Effector memory CD8-positive, alpha-beta T cell (primary cell): ENCODE measurements around the gene IGFL3.

Experiments used
- ATAC-seq: fragments of 150-1000 bp; cut with Tn5 transposase; replicated peaks from 2 replicates; pipeline ENCODE4 v1.10.0; 2021; ENCODE audit warnings: mild to moderate bottlenecking, moderate library complexity
- DNase-seq, 3 experiments: peaks; one replicate each; pipeline ENCODE4 v3.0.0; 2021
- H3K27ac Mint-ChIP-seq, 2 donors: one replicate each; pipeline ENCODE4 v1.8.0; 2022; ENCODE audit warnings: mild to moderate bottlenecking in 2 of 2, mixed read lengths in 2 of 2, moderate library complexity in 2 of 2
- H3K27me3 Mint-ChIP-seq, 2 donors: one replicate each; pipeline ENCODE4 v1.8.0; 2022; ENCODE audit warnings: mixed read lengths in 2 of 2
- H3K36me3 Mint-ChIP-seq: one replicate; pipeline ENCODE4 v1.8.0; 2022; ENCODE audit warnings: mild to moderate bottlenecking, moderate library complexity, mixed read lengths; ENCODE audit not compliant: insufficient read depth
- H3K4me1 Mint-ChIP-seq, 2 donors: one replicate each; pipeline ENCODE4 v1.8.0; 2022; ENCODE audit warnings: low read depth in 2 of 2, mixed read lengths in 2 of 2
- H3K4me3 Mint-ChIP-seq, 2 donors: one replicate each; pipeline ENCODE4 v1.8.0; 2022; ENCODE audit warnings: mild to moderate bottlenecking in 2 of 2, mixed read lengths in 2 of 2, moderate library complexity in 2 of 2
- H3K9me3 Mint-ChIP-seq, 2 donors: one replicate each; pipeline ENCODE4 v1.8.0; 2022; ENCODE audit warnings: mixed read lengths in 2 of 2

IGFL3 gene

DNA sequence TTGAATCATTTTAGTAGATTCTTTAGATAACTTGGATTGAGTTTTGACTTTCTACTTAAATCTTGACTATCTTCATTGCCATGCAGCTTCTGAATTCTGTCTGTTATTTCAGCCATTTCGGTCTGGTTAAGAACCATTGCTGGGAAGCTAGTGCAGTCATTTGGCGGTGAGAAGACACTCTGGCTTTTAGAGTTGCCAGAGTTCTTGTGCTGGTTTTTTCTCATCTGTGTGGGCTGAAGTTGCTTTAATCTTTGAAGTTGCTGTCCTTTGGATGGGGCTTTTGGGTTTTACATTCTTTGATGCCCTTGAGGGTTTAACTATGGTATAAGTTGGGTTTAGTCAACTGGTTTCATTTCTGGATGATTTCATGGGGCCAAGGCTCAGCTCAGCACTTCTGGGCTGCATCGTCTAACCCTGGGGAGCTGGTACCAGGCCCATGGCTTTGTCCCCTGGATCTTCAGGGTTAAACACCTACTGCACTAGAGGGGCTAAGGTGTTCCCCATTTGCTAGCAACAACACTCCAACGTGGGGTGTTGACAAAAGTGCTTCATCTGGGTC, 13.5 kb upstream of the IGFL3 start:
- Mint-ChIP-seq H3K27me3 (peaks cover 60 to 74% of the 10 kb centered on the region in 2 donors), H3K36me3 (peaks cover 3% of the 10 kb centered on the region), H3K9me3 (no peaks in the 10 kb centered on the region), H3K4me1 (no peaks in the 10 kb centered on the region), H3K4me3 (no peak overlapping the region), H3K27ac (no peak overlapping the region)
- DNase-seq (no peak), ATAC-seq (no peak)

DNA sequence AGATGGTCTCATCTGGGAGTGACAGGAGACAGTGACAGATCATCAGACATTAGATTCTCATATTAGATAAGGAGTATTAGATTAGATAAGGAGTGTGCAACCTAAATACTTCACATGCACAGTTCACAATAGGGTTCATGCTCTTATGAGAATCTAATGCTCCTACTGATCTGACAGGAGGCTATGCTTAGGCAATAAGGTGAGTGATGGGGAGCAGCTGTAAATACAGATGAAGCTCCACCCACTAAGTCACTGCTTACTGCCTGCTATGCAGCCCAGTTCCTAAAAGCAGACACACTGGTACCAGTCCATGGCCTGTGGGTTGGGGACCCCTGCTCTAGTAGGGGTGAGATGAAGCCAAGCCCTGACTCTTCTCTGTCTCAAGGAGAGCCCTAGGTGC, 10.0 kb upstream of the IGFL3 start:
- no peak overlapping the region for H3K27ac Mint-ChIP-seq
- peaks cover 74 to 83% of the 10 kb centered on the region in 2 donors for H3K27me3 Mint-ChIP-seq
- no peaks in the 10 kb centered on the region for H3K4me1 Mint-ChIP-seq
- H3K36me3 Mint-ChIP-seq, result peaks cover 3% of the 10 kb centered on the region
- no peak overlapping the region for H3K4me3 Mint-ChIP-seq
- ATAC-seq (no peak), DNase-seq (no peak)
- H3K9me3 Mint-ChIP-seq, result no peaks in the 10 kb centered on the region

DNA sequence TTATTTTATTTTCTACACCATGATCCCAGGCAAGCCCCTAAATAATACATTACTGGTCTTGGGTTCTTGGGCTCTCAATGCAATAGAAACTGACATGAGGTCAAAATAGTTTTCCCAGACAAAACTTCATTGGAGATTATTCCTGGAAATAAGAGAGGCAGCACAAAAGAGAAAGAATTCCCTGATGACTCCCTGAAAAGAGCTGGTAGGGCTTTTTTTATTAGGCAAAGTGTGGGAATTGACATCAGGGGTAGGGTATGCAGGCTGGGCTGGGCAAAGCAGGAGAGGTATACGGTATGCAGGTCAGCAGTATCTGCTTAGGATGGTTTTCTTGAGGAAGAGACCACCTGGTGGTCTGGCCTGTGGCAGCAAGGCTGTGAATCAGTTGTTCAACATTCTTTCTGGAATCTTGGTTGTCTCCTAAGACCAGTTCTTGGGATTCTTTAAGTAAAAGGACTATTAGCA, 9.3 kb upstream of the IGFL3 start:
- peaks cover 3% of the 10 kb centered on the region for H3K36me3 Mint-ChIP-seq
- H3K4me1 Mint-ChIP-seq, result no peaks in the 10 kb centered on the region
- no peak overlapping the region for H3K4me3 Mint-ChIP-seq
- H3K9me3 Mint-ChIP-seq, result no peaks in the 10 kb centered on the region
- peaks cover 81 to 85% of the 10 kb centered on the region in 2 donors for H3K27me3 Mint-ChIP-seq
- no peak for DNase-seq
- no peak overlapping the region for H3K27ac Mint-ChIP-seq
- ATAC-seq, result no peak

DNA sequence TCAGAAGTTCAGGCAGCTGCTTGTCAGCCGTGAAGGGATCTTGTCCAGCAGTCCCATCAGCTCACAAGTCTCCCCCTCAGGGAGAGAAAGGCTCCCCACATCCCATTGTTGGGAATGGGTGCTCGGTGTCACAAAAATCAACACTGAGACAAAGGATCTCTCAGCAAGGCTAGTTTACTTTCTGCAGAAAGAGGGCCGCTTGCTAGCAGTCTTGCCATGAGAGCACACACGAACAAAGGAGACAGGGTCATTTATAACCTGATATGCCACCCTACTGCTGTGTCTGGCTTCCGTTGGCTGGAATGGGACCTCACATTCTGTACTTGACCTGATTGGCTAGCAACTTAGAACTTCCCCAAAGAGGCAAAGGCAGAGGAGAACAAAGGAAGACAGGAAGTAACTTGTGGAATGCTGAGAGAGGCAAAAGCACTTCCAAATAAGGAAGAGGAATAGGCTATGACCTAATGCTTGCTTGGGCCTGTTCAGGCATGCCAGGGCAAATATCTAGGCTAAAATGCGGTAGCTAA, 8.7 kb upstream of the IGFL3 start:
- peaks cover 82 to 83% of the 10 kb centered on the region in 2 donors for H3K27me3 Mint-ChIP-seq
- DNase-seq (no peak), ATAC-seq (no peak)
- no peaks in the 10 kb centered on the region for H3K9me3 Mint-ChIP-seq
- no peaks in the 10 kb centered on the region for H3K4me1 Mint-ChIP-seq
- H3K27ac Mint-ChIP-seq, result no peak overlapping the region
- peaks cover under 1% of the 10 kb centered on the region for H3K36me3 Mint-ChIP-seq
- H3K4me3 Mint-ChIP-seq, result no peak overlapping the region

DNA sequence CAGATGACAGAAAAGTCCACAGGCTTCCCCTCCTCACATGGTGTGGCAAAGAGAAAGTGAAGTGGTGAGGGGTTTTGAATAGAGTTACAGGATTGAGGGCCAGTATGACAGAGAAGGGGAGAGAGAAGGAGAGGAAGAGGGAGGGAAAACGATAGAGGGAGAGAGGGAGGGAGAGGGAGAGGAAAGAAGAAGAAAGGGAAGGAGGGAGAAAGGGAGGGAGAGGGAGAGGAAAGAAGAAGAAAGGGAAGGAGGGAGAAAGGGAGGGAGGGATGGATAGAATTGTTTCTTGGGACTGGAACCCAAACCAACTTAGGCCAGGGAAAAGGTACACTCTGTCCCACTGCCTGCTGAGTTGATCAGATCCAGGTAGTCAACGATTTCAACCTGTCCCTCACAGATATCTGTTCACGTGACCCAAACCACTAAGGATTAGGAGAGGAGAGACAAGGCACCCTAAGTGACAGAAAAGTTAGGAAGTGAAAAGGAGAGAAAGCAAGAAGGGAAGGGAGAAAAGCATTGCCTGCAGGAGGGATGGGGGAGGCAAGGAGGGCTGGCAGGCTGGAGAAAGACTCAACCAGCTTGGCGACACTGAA, 8.1 kb upstream of the IGFL3 start:
- H3K4me3 Mint-ChIP-seq, result no peak overlapping the region
- DNase-seq (no peak), ATAC-seq (no peak)
- H3K9me3 Mint-ChIP-seq, result no peaks in the 10 kb centered on the region
- no peaks in the 10 kb centered on the region for H3K4me1 Mint-ChIP-seq
- peaks cover 82 to 83% of the 10 kb centered on the region in 2 donors for H3K27me3 Mint-ChIP-seq
- H3K36me3 Mint-ChIP-seq, result no peaks in the 10 kb centered on the region
- H3K27ac Mint-ChIP-seq, result no peak overlapping the region

DNA sequence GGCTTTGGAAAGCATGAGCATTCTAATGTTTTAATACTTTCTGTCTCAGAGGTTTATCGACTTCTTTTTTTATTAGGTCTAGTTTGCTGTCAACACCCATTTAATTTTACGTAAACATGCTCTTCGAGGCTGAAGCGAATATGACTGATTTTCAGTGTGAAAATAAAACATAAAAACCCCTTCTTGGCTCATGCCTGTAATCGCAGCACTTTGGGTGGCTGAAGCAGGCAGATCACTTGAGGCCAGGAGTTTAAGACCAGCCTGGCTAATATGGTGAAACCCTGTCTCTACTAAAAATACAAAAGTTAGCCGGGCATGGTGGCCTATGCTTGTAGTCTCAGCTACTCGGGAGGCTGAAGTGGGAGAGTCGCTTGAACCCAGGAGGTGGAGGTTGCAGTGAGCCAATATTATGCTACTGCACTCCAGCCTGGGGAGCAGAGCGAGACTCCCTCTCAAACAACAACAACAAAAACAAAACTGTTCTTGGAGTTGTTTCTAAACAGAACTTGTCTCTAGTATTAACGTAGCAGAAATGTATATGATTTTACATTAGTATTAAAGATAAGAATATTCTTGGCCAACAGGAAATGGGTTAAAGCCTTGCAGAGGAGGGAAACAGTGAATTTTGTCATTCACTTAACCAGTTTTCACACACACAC, 7.1 kb upstream of the IGFL3 start:
- DNase-seq (no peak), ATAC-seq (no peak)
- H3K4me1 Mint-ChIP-seq, result no peaks in the 10 kb centered on the region
- no peaks in the 10 kb centered on the region for H3K9me3 Mint-ChIP-seq
- no peak overlapping the region for H3K27ac Mint-ChIP-seq
- peaks cover 82 to 83% of the 10 kb centered on the region in 2 donors for H3K27me3 Mint-ChIP-seq
- no peak overlapping the region for H3K4me3 Mint-ChIP-seq
- no peaks in the 10 kb centered on the region for H3K36me3 Mint-ChIP-seq

DNA sequence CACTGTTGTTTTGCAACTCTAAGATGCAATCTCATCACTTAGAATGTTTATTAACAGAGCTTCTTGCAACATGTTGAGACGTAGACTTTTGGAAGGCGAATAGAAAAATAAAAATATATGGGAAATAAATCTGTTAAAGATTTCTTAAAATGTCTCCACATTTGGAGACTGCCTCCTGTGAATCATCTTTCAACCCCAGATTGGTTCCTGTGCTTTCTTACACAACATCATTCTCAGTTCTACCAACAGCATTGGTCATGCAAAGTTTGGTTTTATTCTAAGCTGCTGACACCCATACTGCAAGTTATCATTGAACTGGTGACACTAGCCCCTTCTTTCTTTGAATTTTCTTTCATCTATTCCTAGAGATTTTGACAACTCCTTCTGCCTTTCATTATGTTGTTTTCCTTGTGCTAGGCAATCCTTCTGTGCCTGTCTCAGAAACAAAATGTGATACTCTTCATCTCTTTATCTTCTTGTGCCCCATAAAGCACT, 1.6 kb upstream of the IGFL3 start:
- H3K9me3 Mint-ChIP-seq, result no peaks in the 10 kb centered on the region
- no peaks in the 10 kb centered on the region for H3K36me3 Mint-ChIP-seq
- H3K27me3 Mint-ChIP-seq, result peaks cover 65 to 74% of the 10 kb centered on the region in 2 donors
- ATAC-seq (no peak), DNase-seq (no peak)
- no peaks in the 10 kb centered on the region for H3K4me1 Mint-ChIP-seq
- H3K4me3 Mint-ChIP-seq, result no peak overlapping the region
- no peak overlapping the region for H3K27ac Mint-ChIP-seq

DNA sequence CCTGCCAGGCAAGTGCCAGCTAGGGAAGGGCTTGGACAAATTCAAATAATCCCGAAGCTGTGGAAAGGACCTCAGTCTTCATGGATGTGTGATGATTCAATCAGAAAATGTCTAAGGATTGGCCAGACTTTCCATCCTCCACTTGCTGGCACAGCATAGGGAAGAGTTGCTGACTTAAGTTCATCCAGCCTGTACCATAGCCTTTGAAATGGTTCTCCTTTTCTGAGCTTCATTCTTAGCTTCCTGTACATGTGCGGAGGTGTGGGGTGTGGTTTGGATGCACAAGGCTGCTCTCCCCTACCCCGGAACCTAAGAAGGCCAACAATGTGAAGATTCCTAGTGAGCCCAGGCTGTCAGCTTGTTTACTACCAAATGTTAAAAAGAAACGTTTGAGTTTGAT, 959 bp upstream of the IGFL3 start:
- no peaks in the 10 kb centered on the region for H3K36me3 Mint-ChIP-seq

DNA sequence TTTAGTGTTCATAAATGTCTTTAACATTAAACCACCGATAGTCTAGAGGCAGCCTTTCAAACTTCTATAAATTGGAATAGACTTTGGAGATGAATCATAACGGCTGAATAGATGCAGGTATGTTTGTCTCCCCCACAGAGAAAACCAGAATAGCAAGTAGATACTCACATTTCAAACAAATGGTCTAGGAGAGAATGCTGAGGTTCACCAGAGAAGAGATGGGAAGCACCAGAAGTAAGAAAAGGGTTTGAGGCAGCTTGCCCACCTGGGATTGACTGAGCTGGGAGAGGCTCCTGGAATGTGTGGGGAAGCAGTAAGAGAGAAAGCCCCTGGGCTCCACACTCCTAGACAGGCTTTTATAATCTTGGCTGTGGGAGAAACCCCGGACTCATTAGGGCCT, 6.4 kb downstream of the IGFL3 start:
- Mint-ChIP-seq H3K4me3 (no peak overlapping the region), H3K27me3 (peaks cover 47 to 72% of the 10 kb centered on the region in 2 donors), H3K4me1 (no peaks in the 10 kb centered on the region), H3K9me3 (no peaks in the 10 kb centered on the region), H3K36me3 (no peaks in the 10 kb centered on the region), H3K27ac (no peak overlapping the region)
- ATAC-seq (no peak), DNase-seq (no peak)

More for the DNA sequence above, 959 bp upstream of the IGFL3 start:
- Mint-ChIP-seq H3K27me3 (peaks cover 60 to 77% of the 10 kb centered on the region in 2 donors), H3K27ac (no peak overlapping the region), H3K4me3 (no peak overlapping the region), H3K4me1 (no peaks in the 10 kb centered on the region), H3K9me3 (no peaks in the 10 kb centered on the region)
- no peak for ATAC-seq
- no peak for DNase-seq

DNA sequence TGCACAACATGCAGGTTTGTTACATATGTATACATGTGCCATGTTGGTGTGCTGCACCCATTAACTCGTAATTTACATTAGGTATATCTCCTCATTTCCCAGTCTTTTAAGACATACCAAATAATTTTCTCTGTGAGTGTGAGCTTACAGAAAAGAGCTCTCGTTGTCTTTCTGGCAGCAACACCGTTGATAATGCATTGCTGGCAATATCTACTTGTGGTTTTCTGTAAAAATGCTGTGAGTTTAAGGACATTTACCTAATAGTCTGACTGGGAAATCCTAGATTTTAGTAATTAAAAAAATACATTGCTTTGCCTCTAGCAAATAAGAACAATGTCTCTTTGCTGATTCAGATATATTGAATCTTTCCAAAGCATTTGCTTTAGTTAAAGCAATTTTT, 8.4 kb downstream of the IGFL3 start:
- no peaks in the 10 kb centered on the region for H3K9me3 Mint-ChIP-seq
- DNase-seq, result no peak
- H3K27ac Mint-ChIP-seq, result no peak overlapping the region

DNA sequence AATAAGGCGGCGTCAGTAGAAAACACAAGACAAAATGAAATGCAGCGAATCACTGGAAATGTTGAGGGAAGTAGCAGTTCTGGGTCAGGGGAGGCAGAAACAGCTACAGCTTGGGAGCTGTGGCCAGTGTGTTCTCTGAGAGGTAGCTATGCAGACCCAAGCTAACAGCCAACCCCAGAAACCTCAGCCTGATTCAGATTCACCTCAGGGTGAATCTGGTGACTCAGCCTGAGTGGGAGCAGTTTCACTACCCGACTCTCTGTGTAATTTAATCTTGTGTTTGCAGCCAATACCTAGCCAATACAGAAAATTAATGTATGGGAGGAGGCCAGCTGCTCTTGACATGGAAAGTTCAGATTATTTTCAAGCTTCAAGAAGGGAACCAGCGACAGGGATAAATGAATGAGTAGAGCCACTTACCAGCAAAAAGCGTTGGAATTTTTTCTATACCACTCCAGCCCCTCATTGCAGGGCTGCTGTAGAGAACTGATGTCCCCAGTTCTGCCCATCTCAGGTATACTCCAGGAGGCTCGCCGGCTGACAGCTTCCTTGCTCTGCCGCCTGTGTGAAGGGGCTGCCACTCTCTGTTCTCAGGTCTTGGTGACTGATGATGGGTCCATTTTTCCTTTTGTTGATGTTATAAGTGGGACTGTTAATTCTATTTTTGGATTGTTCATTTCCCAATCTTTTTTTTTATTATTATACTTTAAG, 8.9 kb downstream of the IGFL3 start:
- DNase-seq (no peak), ATAC-seq (no peak)
- H3K9me3 Mint-ChIP-seq, result no peaks in the 10 kb centered on the region
- no peak overlapping the region for H3K27ac Mint-ChIP-seq
- H3K4me1 Mint-ChIP-seq, result no peaks in the 10 kb centered on the region
- no peaks in the 10 kb centered on the region for H3K36me3 Mint-ChIP-seq
- H3K27me3 Mint-ChIP-seq, result peaks cover 63 to 73% of the 10 kb centered on the region in 2 donors
- H3K4me3 Mint-ChIP-seq, result no peak overlapping the region

More for the DNA sequence above, 8.4 kb downstream of the IGFL3 start:
- no peak for ATAC-seq
- no peaks in the 10 kb centered on the region for H3K4me1 Mint-ChIP-seq
- no peak overlapping the region for H3K4me3 Mint-ChIP-seq
- peaks cover 63 to 75% of the 10 kb centered on the region in 2 donors for H3K27me3 Mint-ChIP-seq
- no peaks in the 10 kb centered on the region for H3K36me3 Mint-ChIP-seq

DNA sequence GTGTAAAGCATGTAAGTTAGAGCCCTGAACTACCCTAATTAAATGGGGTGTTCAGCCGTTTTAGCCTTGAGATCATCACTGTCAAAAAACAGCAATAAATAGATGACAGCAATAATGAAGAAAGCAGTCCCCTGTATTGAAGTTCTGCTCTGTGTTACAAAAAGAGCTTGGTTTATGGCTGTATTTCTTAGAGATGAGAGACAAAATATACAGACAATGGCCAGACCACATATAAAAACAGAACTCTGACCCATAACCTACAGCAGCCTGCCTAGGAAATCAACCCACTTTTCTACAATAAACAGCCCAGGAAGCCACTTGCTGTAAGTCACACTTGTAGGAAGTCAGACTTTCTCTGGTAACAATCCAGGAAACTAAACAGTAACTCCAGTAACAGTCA, 10.8 kb downstream of the IGFL3 start:
- Mint-ChIP-seq H3K27me3 (peaks cover 55 to 56% of the 10 kb centered on the region in 2 donors), H3K4me1 (no peaks in the 10 kb centered on the region), H3K9me3 (peaks cover 0 to 2% of the 10 kb centered on the region in 2 donors), H3K4me3 (no peak overlapping the region), H3K36me3 (no peaks in the 10 kb centered on the region), H3K27ac (no peak overlapping the region)
- no peak for DNase-seq
- ATAC-seq, result no peak

DNA sequence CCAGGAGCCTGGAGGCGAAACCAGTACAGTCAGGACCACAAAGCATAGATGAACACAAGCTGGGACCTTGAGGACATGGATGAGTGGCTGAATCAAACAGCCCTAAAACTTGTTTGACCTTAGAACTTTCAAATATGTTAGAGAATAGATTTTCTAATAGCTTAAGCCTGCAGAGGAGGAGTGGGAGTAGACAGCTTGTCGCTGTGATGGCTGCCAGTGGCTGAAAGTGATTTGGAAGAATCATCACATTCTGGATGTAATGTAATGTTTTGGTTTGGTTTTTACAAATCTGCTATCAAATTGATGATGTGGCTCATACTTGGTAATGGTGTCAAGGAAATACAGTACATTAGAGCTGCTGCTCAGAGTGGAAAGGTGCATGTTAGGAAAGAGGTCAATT, 12.0 kb downstream of the IGFL3 start:
- Mint-ChIP-seq H3K27ac (no peak overlapping the region), H3K27me3 (peaks cover 43 to 46% of the 10 kb centered on the region in 2 donors), H3K4me1 (no peaks in the 10 kb centered on the region), H3K9me3 (peaks cover 0 to 2% of the 10 kb centered on the region in 2 donors), H3K36me3 (no peaks in the 10 kb centered on the region), H3K4me3 (no peak overlapping the region)
- ATAC-seq (no peak), DNase-seq (no peak)
